ENCODE measurements around the gene NLRP9. TPM values are rescaled to one million over a fixed set of nuclear protein-coding genes. Genes with fewer than 3 reads are reported as not detected.

NLRP9 gene
- total and polyA plus RNA-seq, 2 of the 4 experiments (the other 2 are of a cell fraction), result not detected

GRCh38 chr19:55673465-55673864 is 64.7 kb downstream of the NLRP9 start:
- Histone ChIP-seq H2BK15ac (ENCODE audit: low read depth, low read length) (no peak overlapping the region), H3K4me2 (ENCODE audit: low read depth, low read length) (no peak overlapping the region), H3K36me3 (ENCODE audit: control insufficient read depth, insufficient read depth, low read length) (peaks cover 42% of the 10 kb centered on the region), H3K18ac (ENCODE audit: low read depth, low read length) (no peak overlapping the region), H3K4me3 (ENCODE audit: insufficient read depth, low read depth, low read length) (no peak overlapping the region), H3K56ac (ENCODE audit: extremely low read depth, insufficient read depth, low read length) (no peak overlapping the region), H3K9me1 (ENCODE audit: insufficient read depth, low read length) (no peaks in the 10 kb centered on the region; the same call in 1 of the 2 replicates), H3K14ac (replicated peaks; ENCODE audit: low read depth, low read length) (no peak overlapping the region), H2BK5ac (ENCODE audit: low read depth, low read length, poor library complexity, severe bottlenecking) (no peak overlapping the region), H2BK120ac (ENCODE audit: low read depth, low read length) (no peak overlapping the region), H3K27ac (ENCODE audit: insufficient read depth, low read length) (no peak overlapping the region), H4K20me1 (ENCODE audit: insufficient read depth, low read length) (peaks cover 64% of the 10 kb centered on the region), H3K9me3 (ENCODE audit: control insufficient read depth, insufficient read depth, low read length) (no peaks in the 10 kb centered on the region), H3K9ac (ENCODE audit: low read depth, low read length) (no peak overlapping the region), H2AK9ac (replicated peaks; ENCODE audit: low read depth, low read length, poor library complexity) (no peak overlapping the region), H4K8ac (ENCODE audit: low read depth in 2 of 2, low read length in 2 of 2) (no peak overlapping the region), H2AFZ (replicated peaks; ENCODE audit: low read length, poor library complexity) (no peak overlapping the region), H4K5ac (ENCODE audit: low read depth, low read length) (no peak overlapping the region), H3K79me1 (ENCODE audit: low read depth in 1 of 2, low read length in 2 of 2) (peaks cover 20 to 51% of the 10 kb centered on the region in 2 experiments; a peak in 3 of 4 replicates), H3K27me3 (ENCODE audit: control insufficient read depth, insufficient read depth, low read length) (no peaks in the 10 kb centered on the region), H2AK5ac (ENCODE audit: low read depth, low read length) (no peak overlapping the region), H3K4me1 (ENCODE audit: control insufficient read depth, insufficient read depth, low read length) (peaks cover 5% of the 10 kb centered on the region; the same call in 1 of the 2 replicates), H4K91ac (ENCODE audit: insufficient read depth, low read depth, low read length) (no peak overlapping the region), H3K4ac (ENCODE audit: low read depth, low read length) (no peak overlapping the region), H3K23ac (ENCODE audit: low read depth, low read length) (no peak overlapping the region), H2BK20ac (ENCODE audit: low read depth, low read length) (no peak overlapping the region)
- no CpG with 5 or more reads among the region's 9 CpGs for WGBS, 2 experiments (ENCODE audit: extremely low coverage in 2 of 2, insufficient read length in 1 of 2)
- intact Hi-C loops (cut with micrococcal nuclease), result no loop called here
- DNase-seq (no peak), ATAC-seq (ENCODE audit: low read depth) (no peak)
- BruUV-seq (replicated peaks), result no TSS peak
- dilution Hi-C loops (cut with HindIII; ENCODE audit: low sequenced_read_pairs, unreplicated experiment), result no loop called here
- no peak for TF ChIP-seq RCOR1 (IDR thresholded peaks at IDR 0.05; ENCODE audit: insufficient replicate concordance, low read length)
- TF ChIP-seq RFX5 (IDR thresholded peaks at IDR 0.05; ENCODE audit: low read depth, low read length), result no peak
- TF ChIP-seq BHLHE40 (IDR thresholded peaks at IDR 0.05; ENCODE audit: low read depth, low read length), result no peak
- no peak for TF ChIP-seq MAZ (IDR thresholded peaks at IDR 0.05; ENCODE audit: borderline replicate concordance, low read depth, low read length)
- no peak for TF ChIP-seq CTCF (conservative IDR thresholded peaks at IDR 0.05; ENCODE audit: low read depth, low read length)
- no peak for TF ChIP-seq RAD21 (IDR thresholded peaks at IDR 0.05; ENCODE audit: low read length)
- TF ChIP-seq ELK1 (IDR thresholded peaks at IDR 0.05; ENCODE audit: borderline replicate concordance, low read depth, low read length), result no peak
- in situ Hi-C loops (cut with MboI; ENCODE audit: low sequenced_read_pairs), result loop anchor here (25.0 kb wide), 2 partner anchors 1211 to 1536 kb away; partner anchors contain the start of genes CDC42EP5, CNOT3 and LENG9
- ChIA-PET CTCF (no interaction called here), POLR2A (ENCODE audit: unreplicated experiment) (no interaction called here)

Data from IMR-90 (cell line).